H1 (cell line): ENCODE data around the gene HIVEP3. TPM values are rescaled to one million over a fixed set of nuclear protein-coding genes. Genes with fewer than 3 reads are reported as not detected.

Experiments used
- CTCF ChIA-PET: fragments of 300-600 bp; sonication (Branson Sonifier 250); formaldehyde crosslinking; loops from one replicate; lab custom pipeline; 2021; ENCODE audit not compliant: partially characterized antibody; lab: Charles Lee
- POLR2A ChIA-PET: fragments of 300-600 bp; sonication (Branson Sonifier 250); formaldehyde crosslinking; loops from one replicate; lab custom pipeline; 2021; ENCODE audit warnings: inconsistent platforms; ENCODE audit not compliant: partially characterized antibody; lab: Charles Lee
- DNase-seq, 2 experiments: peaks; one replicate each; pipeline versions ENCODE4 v3.0.0 to v3.0.0-alpha.2; 2010 to 2022; ENCODE audit warnings: low spot score in 2 of 2, low read depth in 1 of 2, mixed read lengths in 1 of 2
- FAIRE-seq: peaks from 2 replicates; lab custom pipeline; 2011; peaks lifted over from hg19 to GRCh38; lab: Jason Lieb, UNC
- H2AFZ ChIP-seq: 2 replicates; pipeline ENCODE4 v1.8.1; 2012; ENCODE audit warnings: low read length, inconsistent platforms
- H2AK5ac ChIP-seq: 2 replicates; pipeline ENCODE4 v1.6.1; 2013; ENCODE audit warnings: low read depth, low read length
- H2BK120ac ChIP-seq: replicated peaks from 2 replicates; pipeline ENCODE3; 2013; ENCODE audit warnings: low read depth, low read length, inconsistent platforms
- H2BK12ac ChIP-seq: 2 replicates; pipeline ENCODE4 v1.6.1; 2013; ENCODE audit warnings: low read depth, low read length
- H2BK15ac ChIP-seq: 2 replicates; pipeline ENCODE4 v1.6.1; 2013; ENCODE audit warnings: low read length
- H2BK20ac ChIP-seq: 2 replicates; pipeline ENCODE4 v1.6.1; 2013; ENCODE audit warnings: low read length
- H2BK5ac ChIP-seq: 2 replicates; pipeline ENCODE4 v1.6.1; 2013; ENCODE audit warnings: low read depth, low read length
- H3K14ac ChIP-seq: 2 replicates; pipeline ENCODE4 v1.6.1; 2013; ENCODE audit warnings: inconsistent platforms; ENCODE audit not compliant: insufficient read length
- H3K18ac ChIP-seq: 2 replicates; pipeline ENCODE4 v1.6.1; 2013; ENCODE audit warnings: low read length; ENCODE audit errors: extremely low read depth
- H3K23ac ChIP-seq: 2 replicates; pipeline ENCODE4 v1.6.1; 2013; ENCODE audit warnings: inconsistent platforms; ENCODE audit not compliant: insufficient read length
- H3K23me2 ChIP-seq: 2 replicates; pipeline ENCODE4 v1.6.1; 2013; ENCODE audit warnings: low read depth, low read length
- H3K27ac ChIP-seq: 2 replicates; pipeline ENCODE4 v1.6.1; 2011; ENCODE audit warnings: low read depth, low read length, inconsistent platforms
- H3K27me3 ChIP-seq, 4 experiments: replicated peaks in 1 of 4; 1 replicate in 1 of 4; 2 replicates in 3 of 4; pipeline versions ENCODE4 v1.6.1 to v1.8.1; 2011 to 2013; ENCODE audit warnings: low read length in 3 of 4, mild to moderate bottlenecking in 3 of 4, inconsistent platforms in 2 of 4, mixed read lengths in 2 of 4, moderate library complexity in 1 of 4; ENCODE audit not compliant: control insufficient read depth in 3 of 4, insufficient read depth in 3 of 4; ENCODE audit errors: extremely low read depth in 1 of 4
- H3K36me3 ChIP-seq, 4 experiments: 2 replicates each; pipeline versions ENCODE4 v1.6.1 to v1.8.1; 2011 to 2013; ENCODE audit warnings: mild to moderate bottlenecking in 4 of 4, low read length in 3 of 4, moderate library complexity in 2 of 4, control low read depth in 1 of 4, inconsistent platforms in 1 of 4; ENCODE audit not compliant: insufficient read depth in 4 of 4, control insufficient read depth in 2 of 4
- H3K4ac ChIP-seq: replicated peaks from 2 replicates; pipeline ENCODE3; 2013; ENCODE audit warnings: low read length, low read depth, mixed read lengths, inconsistent platforms; ENCODE audit not compliant: insufficient read length
- H3K4me1 ChIP-seq, 4 experiments: replicated peaks in 1 of 4; 1 replicate in 1 of 4; 2 replicates in 3 of 4; pipeline versions ENCODE4 v1.6.1 to v1.8.1; 2011 to 2013; ENCODE audit warnings: low read length in 3 of 4, inconsistent platforms in 2 of 4, mixed read lengths in 1 of 4; ENCODE audit not compliant: insufficient read depth in 4 of 4, control insufficient read depth in 3 of 4
- H3K4me2 ChIP-seq, 2 experiments: 2 replicates each; pipeline versions ENCODE4 v1.6.1 to v1.8.1; 2011 to 2013; ENCODE audit warnings: low read depth in 2 of 2, low read length in 2 of 2, control low read depth in 1 of 2, inconsistent platforms in 1 of 2, mild to moderate bottlenecking in 1 of 2; ENCODE audit not compliant: insufficient read depth in 1 of 2
- H3K4me3 ChIP-seq, 4 experiments: fragments of 200-600, 300-600 bp in 1 of 4; sonication (generic), shearing (Covaris generic), sonication (Bioruptor Twin) in 1 of 4; 2 replicates each; pipeline versions ENCODE4 v1.5.1 to v1.8.1; 2011 to 2016; ENCODE audit warnings: low read length in 4 of 4, low read depth in 3 of 4, control low read depth in 2 of 4, inconsistent platforms in 2 of 4, mild to moderate bottlenecking in 2 of 4, mixed read lengths in 1 of 4, moderate library complexity in 1 of 4; ENCODE audit not compliant: insufficient read depth in 2 of 4; ENCODE audit errors: extremely low read depth in 1 of 4
- H3K56ac ChIP-seq: replicated peaks from 2 replicates; pipeline ENCODE3; 2013; ENCODE audit warnings: low read depth, mild to moderate bottlenecking, mixed read lengths, low read length, inconsistent platforms; ENCODE audit not compliant: insufficient read length
- H3K79me1 ChIP-seq: 2 replicates; pipeline ENCODE4 v1.6.1; 2013; ENCODE audit warnings: low read depth, low read length, control low read depth
- H3K79me2 ChIP-seq, 2 experiments: 2 replicates each; pipeline versions ENCODE4 v1.6.1 to v1.8.1; 2012 to 2013; ENCODE audit warnings: low read length in 2 of 2, mild to moderate bottlenecking in 2 of 2, inconsistent platforms in 1 of 2; ENCODE audit not compliant: insufficient read depth in 2 of 2, control insufficient read depth in 1 of 2
- H3K9ac ChIP-seq, 4 experiments: replicated peaks in 1 of 4; 1 replicate in 1 of 4; 2 replicates in 3 of 4; pipeline versions ENCODE4 v1.6.1 to v1.8.1; 2011 to 2013; ENCODE audit warnings: low read depth in 3 of 4, low read length in 3 of 4, control low read depth in 2 of 4, mild to moderate bottlenecking in 2 of 4, moderate library complexity in 2 of 4, inconsistent platforms in 1 of 4; ENCODE audit errors: extremely low read depth in 1 of 4
- H3K9me3 ChIP-seq, 2 experiments: 2 replicates each; pipeline versions ENCODE4 v1.6.1 to v1.8.1; 2012 to 2013; ENCODE audit warnings: mild to moderate bottlenecking in 2 of 2, moderate library complexity in 2 of 2, control low read depth in 1 of 2, inconsistent platforms in 1 of 2, low read depth in 1 of 2, low read length in 1 of 2, mixed read lengths in 1 of 2; ENCODE audit not compliant: insufficient read depth in 2 of 2
- H4K20me1 ChIP-seq, 2 experiments: replicated peaks in 1 of 2; 2 replicates each; pipeline versions ENCODE3 to v1.8.1; 2011 to 2013; ENCODE audit warnings: inconsistent platforms in 2 of 2, low read length in 2 of 2, mild to moderate bottlenecking in 1 of 2; ENCODE audit not compliant: insufficient read depth in 2 of 2, control insufficient read depth in 1 of 2
- H4K5ac ChIP-seq: 2 replicates; pipeline ENCODE4 v1.6.1; 2013; ENCODE audit warnings: low read length, low read depth, mixed read lengths, inconsistent platforms; ENCODE audit not compliant: insufficient read length
- H4K8ac ChIP-seq: 2 replicates; pipeline ENCODE4 v1.8.0; 2013; ENCODE audit warnings: mild to moderate bottlenecking, moderate library complexity, low read length, inconsistent platforms; ENCODE audit not compliant: insufficient read depth; ENCODE audit errors: extremely low read depth
- H4K91ac ChIP-seq: replicated peaks from 2 replicates; pipeline ENCODE3; 2013; ENCODE audit warnings: low read length, mixed read lengths, inconsistent platforms; ENCODE audit not compliant: insufficient read length
- ASH2L ChIP-seq: fragments of 200-600, 300-600 bp; sonication (generic); IDR thresholded peaks from one replicate; pipeline ENCODE4 v1.7.1; 2017; ENCODE audit warnings: low read length
- BACH1 ChIP-seq: IDR thresholded peaks from 2 replicates; pipeline ENCODE4 v1.6.1; 2012; ENCODE audit warnings: low read length, improper control_type of control experiment
- CBX5 ChIP-seq: fragments of 300-800, 300-1000 bp; sonication (generic); IDR thresholded peaks from 2 replicates; pipeline ENCODE4 v1.7.1; 2016; ENCODE audit warnings: antibody characterized with exemption, low read length, low read depth
- CHD1 ChIP-seq: IDR thresholded peaks from 2 replicates; pipeline ENCODE4 v1.6.1; 2012; ENCODE audit warnings: low read depth, low read length, improper control_type of control experiment
- CREB1 ChIP-seq: IDR thresholded peaks from 2 replicates; pipeline ENCODE4 v1.6.1; 2012; ENCODE audit warnings: inconsistent platforms
- GTF2F1 ChIP-seq: IDR thresholded peaks from 2 replicates; pipeline ENCODE4 v1.6.1; 2012; ENCODE audit warnings: low read depth, low read length, improper control_type of control experiment, borderline replicate concordance
- RFX5 ChIP-seq: IDR thresholded peaks from 2 replicates; pipeline ENCODE4 v1.6.1; 2011; ENCODE audit warnings: low read depth, low read length, improper control_type of control experiment, borderline replicate concordance
- RNF2 ChIP-seq: fragments of 200-900, 300-1000 bp; sonication (generic); IDR thresholded peaks from 2 replicates; pipeline ENCODE4 v1.7.1; 2016; ENCODE audit warnings: borderline replicate concordance, low read depth, mild to moderate bottlenecking, antibody characterized with exemption, low read length; ENCODE audit not compliant: poor library complexity, severe bottlenecking; ENCODE audit errors: missing control alignments
- TAF1 ChIP-seq: IDR thresholded peaks from 2 replicates; pipeline ENCODE4 v1.6.1; 2011; ENCODE audit warnings: mild to moderate bottlenecking, low read depth, low read length
- TEAD4 ChIP-seq: IDR thresholded peaks from 2 replicates; pipeline ENCODE4 v1.6.1; 2012; ENCODE audit warnings: low read depth, low read length, inconsistent platforms, mixed read lengths
- YY1 ChIP-seq: IDR thresholded peaks from 2 replicates; pipeline ENCODE4 v1.6.1; 2011; ENCODE audit warnings: low read depth, mild to moderate bottlenecking, low read length
- WGBS, 2 experiments: shearing (Covaris generic) in 1 of 2; methylation state at CpG; one replicate each; pipeline versions ENCODE4 v1.1.6 to v1.1.7; 2013 to 2015; ENCODE audit warnings: low lambda C conversion rate in 2 of 2, mixed read lengths in 2 of 2, inconsistent platforms in 1 of 2, low coverage in 1 of 2, missing lambda C conversion rate in 1 of 2; ENCODE audit not compliant: insufficient replicate concordance in 2 of 2, insufficient coverage in 1 of 2, insufficient read length in 1 of 2; ENCODE audit errors: extremely low coverage in 1 of 2, missing lambda C conversion rate in 1 of 2; 5-methylcytosine and 5-hydroxymethylcytosine counted together
- polyA plus RNA-seq, 7 experiments: library from polyadenylated mRNA; depleted of rRNA in 3 of 7; stranded (reverse) in 5 of 7; unstranded in 2 of 7; fragments of >200 nt in 5 of 7; fragments of 200-250 nt in 2 of 7; gene quantifications; 1 replicate in 5 of 7; 2 replicates in 1 of 7; 4 replicates in 1 of 7; pipeline versions ENCODE4 v1.2.1 to v1.2.3, GENCODE V29; 2011 to 2013; ENCODE audit warnings: missing spikeins in 2 of 7, mixed read lengths in 2 of 7
- total RNA-seq: library from RNA; stranded (reverse); fragmentation: NEBNext Ultra II Directional; extraction: Animal tissue kit (Norgen Biotek cat#: 25700); gene quantifications from 2 replicates; pipeline ENCODE4 v1.2.1, GENCODE V29; 2021

The HIVEP3 gene
- total and polyA plus RNA-seq, 2 of the 8 experiments (the other 6 are each of a cell fraction or from before 2014, with no cell fraction given) = 0.24 to 0.69 TPM

GRCh38 chr1:41766546-41766945, 152.2 kb downstream of the HIVEP3 start:
- H3K14ac ChIP-seq = no peak overlapping the region
- H3K4me3 ChIP-seq = no peak overlapping the region
- ChIA-PET CTCF (interaction anchor here (1.0 to 1.3 kb wide), 3 partner anchors 13 to 45 kb away, joined by 3 to 4 read pairs (median 3); no protein-coding TSS in a partner anchor), POLR2A (no interaction called here)
- H3K18ac ChIP-seq = no peak overlapping the region
- no peak overlapping the region for H4K91ac ChIP-seq
- H3K36me3 ChIP-seq = no peaks in the 10 kb centered on the region; a peak in 1 of 8 replicates
- H2BK20ac ChIP-seq = no peak overlapping the region
- no peaks in the 10 kb centered on the region; a peak in 1 of 4 replicates for H3K79me2 ChIP-seq
- no peak overlapping the region for H2BK12ac ChIP-seq
- H3K9me3 ChIP-seq = no peaks in the 10 kb centered on the region
- DNase-seq (no peak), FAIRE-seq (no peak)
- no peak overlapping the region for H3K56ac ChIP-seq
- H3K27me3 ChIP-seq = no peaks in the 10 kb centered on the region
- no peaks in the 10 kb centered on the region for H3K23me2 ChIP-seq
- WGBS, 2 experiments = 95% methylated on average over 2 of the region's 2 CpGs; no CpG with 5 or more reads in 1 of the 2 experiments
- TF ChIP-seq RNF2 = no peak
- no peak for TF ChIP-seq BACH1
- TF ChIP-seq CREB1 = no peak
- no peak for TF ChIP-seq YY1
- no peak for TF ChIP-seq GTF2F1
- TF ChIP-seq CHD1 = no peak
- no peak for TF ChIP-seq ASH2L
- no peak for TF ChIP-seq CBX5
- no peak for TF ChIP-seq TEAD4
- TF ChIP-seq RFX5 = no peak
- no peak for TF ChIP-seq TAF1
- no peak overlapping the region for H2AK5ac ChIP-seq
- H3K4me2 ChIP-seq = no peak overlapping the region
- no peaks in the 10 kb centered on the region for H4K20me1 ChIP-seq
- no peak overlapping the region for H4K5ac ChIP-seq
- H3K23ac ChIP-seq = no peak overlapping the region
- no peak overlapping the region for H2AFZ ChIP-seq
- H3K4ac ChIP-seq = no peak overlapping the region
- no peak overlapping the region for H2BK15ac ChIP-seq
- no peak overlapping the region for H4K8ac ChIP-seq
- no peak overlapping the region for H2BK120ac ChIP-seq
- H3K27ac ChIP-seq = no peak overlapping the region
- no peaks in the 10 kb centered on the region for H3K79me1 ChIP-seq
- no peak overlapping the region for H3K9ac ChIP-seq
- no peak overlapping the region for H2BK5ac ChIP-seq
- H3K4me1 ChIP-seq = peaks cover 0 to 2% (median 0%) of the 10 kb centered on the region in 4 experiments; a peak in 2 of 7 replicates
